Thoracic aorta (tissue), 2 donors: ENCODE measurements around the gene DLGAP4. TPM values are rescaled to one million over a fixed set of nuclear protein-coding genes. Genes with fewer than 3 reads are reported as not detected.

Source experiments
- ATAC-seq: fragments of 150-250 bp; one replicate; pipeline ENCODE4 v1.8.0; 2017; ENCODE audit warnings: low read depth; ENCODE audit not compliant: insufficient number of reproducible peaks, low FRiP score
- DNase-seq: peaks from one replicate; pipeline ENCODE4 v3.0.0-alpha.2; 2020; ENCODE audit warnings: low spot score
- H3K27ac ChIP-seq, 2 donors: fragments of 200-600 bp; sonication (generic); 1 replicate in 1 of 2; 2 replicates in 1 of 2; pipeline ENCODE4 v1.5.1; 2016; ENCODE audit warnings: mild to moderate bottlenecking in 2 of 2, moderate library complexity in 2 of 2
- H3K27me3 ChIP-seq: fragments of 200-600 bp; sonication (generic); replicated peaks from 2 replicates; pipeline ENCODE4 v1.6.0; 2016; ENCODE audit warnings: mild to moderate bottlenecking; ENCODE audit not compliant: insufficient read depth
- H3K36me3 ChIP-seq: fragments of 200-600 bp; sonication (generic); one replicate; pipeline ENCODE4 v1.5.1; 2016
- H3K4me1 ChIP-seq, 2 donors: fragments of 200-600 bp; sonication (generic); 1 replicate in 1 of 2; 2 replicates in 1 of 2; pipeline versions ENCODE4 v1.5.1 to v1.6.0; 2016; ENCODE audit warnings: low read depth in 2 of 2, mild to moderate bottlenecking in 1 of 2; ENCODE audit not compliant: control insufficient read depth in 1 of 2
- H3K4me3 ChIP-seq: fragments of 200-600 bp; sonication (generic); 2 replicates; pipeline ENCODE4 v1.5.1; 2016; ENCODE audit warnings: mild to moderate bottlenecking
- H3K9me3 ChIP-seq: fragments of 200-600 bp; sonication (generic); 2 replicates; pipeline ENCODE4 v1.5.1; 2016
- total RNA-seq, 2 donors: library from RNA; depleted of rRNA; stranded (reverse); fragments of >200 nt; gene quantifications; one replicate each; pipeline versions ENCODE4 v1.1.0 to v1.2.3, GENCODE V29; 2016
- TF ChIP-seq, protein P1 (sequence below): fragments of 200-600 bp; sonication (generic); IDR thresholded peaks from one replicate; pipeline ENCODE4 v1.5.1; 2019; ENCODE audit warnings: antibody characterized with exemption

DLGAP4 gene
- total RNA-seq, 2 donors from 2014 or later = 66.2 to 105 TPM

DNA sequence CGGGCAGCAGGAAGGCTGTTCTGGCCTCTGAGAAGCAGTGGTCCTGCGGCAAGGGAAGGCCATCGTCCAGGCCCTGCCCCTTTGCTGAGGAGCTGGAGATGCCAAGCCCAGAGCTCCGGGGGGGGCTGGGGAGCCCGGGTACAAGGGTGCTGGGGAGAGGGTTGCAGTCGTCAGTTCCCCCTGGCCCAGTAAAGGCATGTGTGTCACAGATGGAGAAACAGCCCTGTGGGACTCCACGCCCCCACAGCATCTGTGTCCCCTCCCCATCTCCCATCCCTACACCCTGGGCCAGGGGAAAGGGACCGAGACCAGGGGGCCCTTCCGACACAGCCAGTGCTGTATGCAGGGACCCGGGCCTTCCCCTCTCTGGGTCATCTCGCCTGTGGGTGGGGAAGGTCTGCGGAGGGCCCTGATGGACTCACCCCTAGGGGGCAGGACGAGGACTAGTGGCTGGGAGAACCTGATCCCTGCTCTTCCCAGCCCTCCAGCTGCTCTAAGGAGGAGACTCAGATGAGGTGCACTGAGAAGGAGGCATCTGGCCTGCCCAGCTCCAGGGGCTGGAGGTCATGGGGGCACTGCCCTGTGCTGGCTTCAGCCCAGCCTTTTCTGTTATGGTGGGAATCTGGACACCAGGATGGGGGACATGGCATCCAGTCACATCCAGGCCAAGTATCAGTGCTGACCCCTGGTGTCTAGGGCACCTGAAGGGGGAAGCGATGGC lies 235.8 kb downstream of the DLGAP4 start:
- TF ChIP-seq, protein P1, sequence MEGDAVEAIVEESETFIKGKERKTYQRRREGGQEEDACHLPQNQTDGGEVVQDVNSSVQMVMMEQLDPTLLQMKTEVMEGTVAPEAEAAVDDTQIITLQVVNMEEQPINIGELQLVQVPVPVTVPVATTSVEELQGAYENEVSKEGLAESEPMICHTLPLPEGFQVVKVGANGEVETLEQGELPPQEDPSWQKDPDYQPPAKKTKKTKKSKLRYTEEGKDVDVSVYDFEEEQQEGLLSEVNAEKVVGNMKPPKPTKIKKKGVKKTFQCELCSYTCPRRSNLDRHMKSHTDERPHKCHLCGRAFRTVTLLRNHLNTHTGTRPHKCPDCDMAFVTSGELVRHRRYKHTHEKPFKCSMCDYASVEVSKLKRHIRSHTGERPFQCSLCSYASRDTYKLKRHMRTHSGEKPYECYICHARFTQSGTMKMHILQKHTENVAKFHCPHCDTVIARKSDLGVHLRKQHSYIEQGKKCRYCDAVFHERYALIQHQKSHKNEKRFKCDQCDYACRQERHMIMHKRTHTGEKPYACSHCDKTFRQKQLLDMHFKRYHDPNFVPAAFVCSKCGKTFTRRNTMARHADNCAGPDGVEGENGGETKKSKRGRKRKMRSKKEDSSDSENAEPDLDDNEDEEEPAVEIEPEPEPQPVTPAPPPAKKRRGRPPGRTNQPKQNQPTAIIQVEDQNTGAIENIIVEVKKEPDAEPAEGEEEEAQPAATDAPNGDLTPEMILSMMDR = peak; percentile 62
- no peaks in the 10 kb centered on the region for H3K9me3 ChIP-seq
- peaks cover 33 to 73% of the 10 kb centered on the region in 2 donors for H3K4me1 ChIP-seq
- no peak for DNase-seq
- H3K36me3 ChIP-seq = peaks cover 21% of the 10 kb centered on the region
- H3K27me3 ChIP-seq = no peaks in the 10 kb centered on the region
- H3K4me3 ChIP-seq = peak overlapping the region; percentile 91
- ATAC-seq = peak; percentile 10
- H3K27ac ChIP-seq = peak overlapping the region; percentile 95 to 100

DNA sequence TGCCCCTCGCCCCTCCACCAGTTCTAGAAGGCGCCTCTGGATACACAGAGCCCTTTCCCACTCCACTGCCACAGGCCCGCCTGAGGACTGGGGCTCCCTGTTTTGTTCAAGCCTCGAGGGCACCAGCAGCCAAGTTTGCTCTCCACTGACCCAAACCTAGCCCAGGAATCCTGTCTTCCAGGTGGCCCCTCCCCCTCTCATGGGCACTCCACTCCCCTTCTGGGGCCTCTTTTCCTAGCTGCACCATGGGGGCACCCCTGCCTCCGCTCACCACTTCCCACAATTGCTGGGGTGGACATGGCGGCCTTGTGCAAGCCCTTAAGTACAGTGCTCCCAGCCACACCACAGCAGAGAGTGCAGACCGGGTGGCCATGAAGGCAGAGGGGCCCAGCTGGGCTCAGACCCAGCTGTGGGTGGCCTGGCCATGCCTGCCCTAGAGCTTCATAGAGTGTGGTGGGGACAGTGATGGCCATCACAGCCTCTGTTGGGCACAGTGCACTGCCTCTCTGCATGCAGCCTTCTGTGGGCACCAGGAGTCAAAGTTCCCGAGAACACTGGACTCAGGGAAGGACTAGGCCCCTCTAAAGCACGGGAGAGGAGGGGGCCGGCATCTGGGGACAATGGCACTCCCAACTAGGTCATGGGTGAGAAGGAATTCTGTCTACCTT lies 236.5 kb downstream of the DLGAP4 start:
- Histone ChIP-seq H3K36me3 (peaks cover 28% of the 10 kb centered on the region), H3K27me3 (no peaks in the 10 kb centered on the region), H3K4me1 (peaks cover 29 to 75% of the 10 kb centered on the region in 2 donors), H3K9me3 (no peaks in the 10 kb centered on the region), H3K27ac (peak overlapping the region; percentile 95 to 100), H3K4me3 (peak overlapping the region; percentile 91)
- TF ChIP-seq, protein P1 = no peak
- ATAC-seq (no peak), DNase-seq (no peak)

DNA sequence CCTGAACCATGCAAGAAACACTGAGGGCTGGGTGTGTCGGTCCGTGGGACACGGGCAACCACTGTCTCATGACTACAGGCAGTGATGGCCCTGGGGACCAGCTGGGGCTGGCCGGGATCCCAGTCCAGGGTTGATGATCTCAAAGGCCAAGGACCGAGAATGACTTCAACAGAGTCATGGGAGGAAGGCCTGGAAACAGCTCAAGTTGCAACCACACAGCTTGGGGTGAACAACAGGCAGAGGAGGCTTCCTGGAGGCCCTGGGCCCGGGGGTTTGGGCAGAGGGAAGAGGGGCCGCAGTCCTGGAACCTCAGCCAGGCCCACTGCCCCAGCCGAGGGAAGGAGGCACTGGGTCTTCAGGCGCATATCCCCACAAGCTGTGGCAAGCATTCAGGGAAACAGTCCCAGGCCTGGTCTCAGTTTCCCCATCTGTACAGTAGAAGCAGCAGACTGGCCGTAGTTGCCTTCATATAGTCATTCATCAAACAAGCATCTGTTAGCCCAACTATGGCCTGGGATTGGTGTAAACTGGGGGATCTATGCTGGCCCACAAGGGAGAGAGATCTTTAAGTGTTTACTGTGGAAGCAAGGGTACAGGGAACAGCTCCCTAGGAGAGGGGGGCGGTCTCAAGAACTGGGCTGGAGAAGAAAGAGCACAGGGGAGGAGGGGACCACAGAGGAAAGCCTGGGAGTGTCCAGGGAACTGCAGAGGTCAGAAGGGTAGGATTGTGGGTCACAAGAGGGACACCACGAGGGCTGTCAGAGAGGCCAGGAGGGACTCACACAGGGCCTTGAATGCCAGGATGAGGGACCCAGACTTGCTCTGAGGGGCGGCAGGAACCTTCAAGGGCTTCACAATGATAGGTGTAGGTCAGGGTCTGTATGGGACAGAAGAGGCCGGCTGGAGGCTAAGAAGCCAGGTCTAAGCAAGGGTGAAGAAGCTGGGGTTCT lies 237.3 kb downstream of the DLGAP4 start:
- peak; percentile 62 for DNase-seq
- H3K4me1 ChIP-seq = peaks cover 25 to 77% of the 10 kb centered on the region in 2 donors
- H3K4me3 ChIP-seq = peak overlapping the region; percentile 91
- TF ChIP-seq, protein P1 = no peak
- peaks cover 36% of the 10 kb centered on the region for H3K36me3 ChIP-seq
- H3K27me3 ChIP-seq = no peaks in the 10 kb centered on the region
- ATAC-seq = no peak
- H3K27ac ChIP-seq = peak overlapping the region; percentile 95 to 100
- H3K9me3 ChIP-seq = no peaks in the 10 kb centered on the region

DNA sequence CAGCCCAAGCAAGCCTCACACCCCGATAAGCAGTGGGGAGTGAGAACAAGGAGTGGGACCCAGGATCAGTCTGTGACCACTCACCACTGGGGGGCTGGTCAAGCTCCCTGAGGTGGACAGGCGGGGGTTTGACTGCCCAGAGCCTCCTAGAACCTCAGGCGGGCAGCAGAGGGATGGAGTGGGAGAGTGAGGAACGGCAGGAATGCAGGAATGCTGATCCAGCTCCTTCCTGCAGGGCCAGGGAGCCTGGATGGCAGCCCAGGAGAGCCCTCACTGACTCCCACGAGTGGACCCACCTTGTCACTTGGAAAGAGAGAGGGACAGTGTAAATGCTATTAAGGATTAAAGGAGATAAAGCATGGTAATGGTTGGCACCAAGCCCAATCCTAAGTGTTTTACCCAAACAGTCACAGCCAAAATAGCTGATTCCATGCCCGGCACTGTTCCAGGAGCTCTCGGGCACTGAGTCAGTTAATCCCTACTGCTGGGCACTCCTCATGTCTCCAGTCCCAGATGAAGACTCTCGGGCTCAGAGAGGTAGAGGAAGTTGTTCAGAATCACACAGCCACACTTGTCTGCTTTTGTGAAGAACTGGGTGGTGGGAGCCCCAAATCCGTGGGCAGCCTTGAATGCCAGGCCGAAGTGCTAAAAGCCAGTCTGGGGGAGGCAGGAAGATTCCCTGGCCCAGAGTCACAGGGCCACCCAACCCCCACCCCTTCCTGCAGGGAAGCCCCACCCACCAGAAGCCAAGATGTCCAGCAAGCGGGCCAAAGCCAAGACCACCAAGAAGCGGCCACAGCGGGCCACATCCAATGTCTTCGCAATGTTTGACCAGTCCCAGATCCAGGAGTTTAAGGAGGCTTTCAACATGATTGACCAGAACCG lies 238.2 kb downstream of the DLGAP4 start:
- TF ChIP-seq, protein P1 = no peak
- peak overlapping the region; percentile 91 for H3K4me3 ChIP-seq
- H3K36me3 ChIP-seq = peaks cover 41% of the 10 kb centered on the region
- DNase-seq (peak; percentile 66), ATAC-seq (no peak)
- H3K4me1 ChIP-seq = peaks cover 18 to 76% of the 10 kb centered on the region in 2 donors
- peak overlapping the region; percentile 95 to 100 for H3K27ac ChIP-seq
- H3K9me3 ChIP-seq = no peaks in the 10 kb centered on the region
- H3K27me3 ChIP-seq = no peaks in the 10 kb centered on the region
